Measurements from ENCODE around the gene TMEM14A.
"Not testable (repeated sequence)": the region's sequence is repeated elsewhere in the genome, so short reads cannot be mapped to it uniquely, and the experiment has no call there.

Gene TMEM14A

GRCh38 chr6:52706001-52706400 is 35.1 kb downstream of the TMEM14A start:
- Histone ChIP-seq H4K20me1 (ENCODE audit: insufficient read depth, low read length) (no peaks in the 10 kb centered on the region), H3K4me1 (ENCODE audit: insufficient read depth, low read length, severe bottlenecking) (no peaks in the 10 kb centered on the region), H3K4me2 (ENCODE audit: low read length) (no peak overlapping the region), H3F3A (ENCODE audit: insufficient read depth, low read length) (no peaks in the 10 kb centered on the region), H3K36me3 (ENCODE audit: insufficient read depth, low read length) (no peaks in the 10 kb centered on the region), H3K9me2 (ENCODE audit: low read depth, low read length) (no peaks in the 10 kb centered on the region), H3K9me3 (ENCODE audit: low read length) (0 out of 2 replicates have a peak, but pooled peaks cover 4% of the 10 kb centered on the region), H2AFZ (ENCODE audit: low read length) (no peak overlapping the region), H3K9ac (ENCODE audit: low read length) (no peak overlapping the region), H3K27me3 (ENCODE audit: insufficient read depth, low read length) (peaks cover 5% of the 10 kb centered on the region; the same call in 1 of the 2 replicates), H3K79me2 (ENCODE audit: insufficient read depth, low read length) (no peaks in the 10 kb centered on the region), H3K27ac (ENCODE audit: low read depth, low read length, poor library complexity, severe bottlenecking) (no peak overlapping the region), H3K4me3 (ENCODE audit: low read depth, low read length, poor library complexity, severe bottlenecking) (no peak overlapping the region)
- no peak for TF ChIP-seq EZH2 (IDR thresholded peaks at IDR 0.05; ENCODE audit: borderline replicate concordance, low read length)
- no peak for TF ChIP-seq CTCF (IDR thresholded peaks at IDR 0.05; ENCODE audit: low read length)

GRCh38 chr6:52707963-52708680 is 37.2 kb downstream of the TMEM14A start:
- Histone ChIP-seq H3K4me1 (ENCODE audit: insufficient read depth, low read length, severe bottlenecking) (no peaks in the 10 kb centered on the region), H3K9me2 (ENCODE audit: low read depth, low read length) (no peaks in the 10 kb centered on the region), H3K4me3 (ENCODE audit: low read depth, low read length, poor library complexity, severe bottlenecking) (no peak overlapping the region), H3K27me3 (ENCODE audit: insufficient read depth, low read length) (peaks cover 5% of the 10 kb centered on the region; the same call in 1 of the 2 replicates), H3K9me3 (ENCODE audit: low read length) (0 out of 2 replicates have a peak, but pooled peaks cover 4% of the 10 kb centered on the region), H3K9ac (ENCODE audit: low read length) (no peak overlapping the region), H2AFZ (ENCODE audit: low read length) (no peak overlapping the region), H3K27ac (ENCODE audit: low read depth, low read length, poor library complexity, severe bottlenecking) (no peak overlapping the region), H3K36me3 (ENCODE audit: insufficient read depth, low read length) (no peaks in the 10 kb centered on the region), H3K79me2 (ENCODE audit: insufficient read depth, low read length) (no peaks in the 10 kb centered on the region), H4K20me1 (ENCODE audit: insufficient read depth, low read length) (no peaks in the 10 kb centered on the region), H3F3A (ENCODE audit: insufficient read depth, low read length) (no peaks in the 10 kb centered on the region), H3K4me2 (ENCODE audit: low read length) (no peak overlapping the region)
- TF ChIP-seq EZH2 (IDR thresholded peaks at IDR 0.05; ENCODE audit: borderline replicate concordance, low read length), result no peak
- TF ChIP-seq CTCF (IDR thresholded peaks at IDR 0.05; ENCODE audit: low read length), result no peak

GRCh38 chr6:52712136-52712535 is 41.2 kb downstream of the TMEM14A start:
- Histone ChIP-seq H3K27me3 (ENCODE audit: insufficient read depth, low read length) (peaks cover 5% of the 10 kb centered on the region; the same call in 1 of the 2 replicates), H3F3A (ENCODE audit: insufficient read depth, low read length) (no peaks in the 10 kb centered on the region), H3K9me3 (ENCODE audit: low read length) (0 out of 2 replicates have a peak, but pooled peaks cover 4% of the 10 kb centered on the region), H3K36me3 (ENCODE audit: insufficient read depth, low read length) (no peaks in the 10 kb centered on the region), H2AFZ (ENCODE audit: low read length) (no peak overlapping the region), H4K20me1 (ENCODE audit: insufficient read depth, low read length) (no peaks in the 10 kb centered on the region), H3K4me1 (ENCODE audit: insufficient read depth, low read length, severe bottlenecking) (no peaks in the 10 kb centered on the region), H3K9ac (ENCODE audit: low read length) (no peak overlapping the region), H3K9me2 (ENCODE audit: low read depth, low read length) (no peaks in the 10 kb centered on the region), H3K4me3 (ENCODE audit: low read depth, low read length, poor library complexity, severe bottlenecking) (no peak overlapping the region), H3K79me2 (ENCODE audit: insufficient read depth, low read length) (no peaks in the 10 kb centered on the region), H3K27ac (ENCODE audit: low read depth, low read length, poor library complexity, severe bottlenecking) (no peak overlapping the region), H3K4me2 (ENCODE audit: low read length) (no peak overlapping the region)
- TF ChIP-seq EZH2 (IDR thresholded peaks at IDR 0.05; ENCODE audit: borderline replicate concordance, low read length), result no peak
- no peak for TF ChIP-seq CTCF (IDR thresholded peaks at IDR 0.05; ENCODE audit: low read length)

- H3K4me2 ChIP-seq (ENCODE audit: low read length); H3K9ac ChIP-seq (ENCODE audit: low read length); H3K79me2 ChIP-seq (ENCODE audit: insufficient read depth, low read length): not testable (repeated sequence)
Observed at GRCh38 chr6:52714761-52715160, 43.8 kb downstream of the TMEM14A start.

More at GRCh38 chr6:52714761-52715160, 43.8 kb downstream of the TMEM14A start:
- H3K9me3 ChIP-seq (ENCODE audit: low read length); H3K27ac ChIP-seq (ENCODE audit: low read depth, low read length, poor library complexity, severe bottlenecking); H4K20me1 ChIP-seq (ENCODE audit: insufficient read depth, low read length); H3K4me3 ChIP-seq (ENCODE audit: low read depth, low read length, poor library complexity, severe bottlenecking); H3K36me3 ChIP-seq (ENCODE audit: insufficient read depth, low read length); H2AFZ ChIP-seq (ENCODE audit: low read length); H3K27me3 ChIP-seq (ENCODE audit: insufficient read depth, low read length); H3K4me1 ChIP-seq (ENCODE audit: insufficient read depth, low read length, severe bottlenecking); H3K9me2 ChIP-seq (ENCODE audit: low read depth, low read length); H3F3A ChIP-seq (ENCODE audit: insufficient read depth, low read length): not testable (repeated sequence)
